GM18951 (cell line): ENCODE results near the gene RBFA.
"Not testable (repeated sequence)": the region's sequence is repeated elsewhere in the genome, so short reads cannot be mapped to it uniquely, and the experiment has no call there.

ENCODE experiments used
- POLR2A ChIP-seq: IDR thresholded peaks from 4 replicates; pipeline ENCODE4 v1.6.1; 2011; ENCODE audit warnings: mild to moderate bottlenecking; ENCODE audit not compliant: insufficient read length, insufficient read depth; ENCODE audit errors: extremely low read depth
- in situ Hi-C: fragments of 300-500 bp; cut with MboI; formaldehyde crosslinking; loops from one replicate; pipeline ENCODE4 v1.12.0; 2022; ENCODE audit warnings: low sequenced_read_pairs, mixed read lengths, inconsistent platforms; ENCODE audit not compliant: unreplicated experiment

Gene RBFA

DNA sequence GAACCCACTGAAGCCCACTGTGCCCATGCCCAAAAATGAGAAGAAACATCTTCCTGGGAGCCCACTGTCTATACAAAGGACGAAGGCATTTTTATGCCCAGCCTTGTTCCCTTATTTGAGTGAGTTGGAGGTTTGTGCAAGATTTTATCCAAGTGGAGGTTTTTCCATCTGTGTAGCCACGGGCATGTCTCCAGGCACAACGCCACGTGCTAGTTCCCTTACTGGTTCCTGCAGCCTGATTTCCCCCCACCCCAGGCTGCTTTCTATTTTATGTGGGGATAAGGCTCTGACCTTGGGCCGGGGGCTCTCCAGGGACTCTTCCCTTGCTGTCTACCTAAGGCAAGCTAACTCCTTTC is 23.7 kb upstream of the RBFA start:
- TF ChIP-seq POLR2A: no peak
- in situ Hi-C loops: no loop called here

DNA sequence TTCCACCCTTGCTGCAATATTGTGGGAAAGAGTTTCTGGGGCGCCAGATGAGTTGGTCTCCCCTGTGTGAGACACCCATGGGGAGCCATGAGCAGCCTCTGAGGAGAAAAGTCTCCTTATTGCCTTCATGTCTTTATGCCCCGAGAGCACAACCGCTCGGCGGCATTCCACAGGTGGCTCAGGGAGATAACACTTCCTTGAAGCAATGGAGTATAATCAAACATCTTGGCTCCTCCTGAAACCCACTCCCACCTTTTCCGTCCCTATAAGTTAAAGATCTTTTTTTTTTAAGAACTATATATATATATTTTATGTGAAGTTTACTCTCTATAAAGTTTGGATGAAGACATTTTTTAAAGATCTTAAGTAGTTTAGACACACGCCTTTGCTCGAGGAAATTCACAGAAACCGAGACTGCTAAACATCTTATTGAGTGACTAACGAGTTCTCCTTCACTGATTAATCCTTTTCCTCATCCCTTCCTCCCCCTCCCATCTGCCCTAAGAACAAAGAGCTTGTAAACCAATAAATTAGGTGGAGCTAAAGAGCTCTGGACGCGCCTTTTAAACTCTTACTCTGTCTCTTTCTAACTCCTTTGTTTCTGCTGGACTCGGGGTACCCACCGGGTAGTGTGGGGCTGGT is 22.6 kb upstream of the RBFA start:
- in situ Hi-C loops: not testable (repeated sequence)

DNA sequence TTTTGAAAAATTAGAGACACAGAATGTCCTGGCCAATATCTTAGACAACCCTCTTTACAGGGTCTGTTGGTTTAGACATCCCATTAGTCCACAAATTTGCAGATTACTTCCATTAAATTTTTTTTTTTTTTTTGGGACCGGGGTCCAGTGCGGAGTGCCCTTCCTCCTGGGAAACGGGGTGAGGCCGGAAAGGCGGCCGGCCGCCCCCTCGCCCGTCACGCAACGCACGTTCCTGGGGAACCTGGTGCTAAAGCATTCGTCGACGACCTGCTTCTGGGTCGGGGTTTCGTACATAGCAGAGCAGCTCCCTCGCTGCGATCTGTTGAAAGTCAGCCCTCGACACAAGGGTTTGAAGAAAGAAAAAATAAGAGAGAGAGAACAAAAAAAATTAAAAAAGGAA is 21.5 kb upstream of the RBFA start:
- TF ChIP-seq POLR2A: no peak
- in situ Hi-C loops: no loop called here

DNA sequence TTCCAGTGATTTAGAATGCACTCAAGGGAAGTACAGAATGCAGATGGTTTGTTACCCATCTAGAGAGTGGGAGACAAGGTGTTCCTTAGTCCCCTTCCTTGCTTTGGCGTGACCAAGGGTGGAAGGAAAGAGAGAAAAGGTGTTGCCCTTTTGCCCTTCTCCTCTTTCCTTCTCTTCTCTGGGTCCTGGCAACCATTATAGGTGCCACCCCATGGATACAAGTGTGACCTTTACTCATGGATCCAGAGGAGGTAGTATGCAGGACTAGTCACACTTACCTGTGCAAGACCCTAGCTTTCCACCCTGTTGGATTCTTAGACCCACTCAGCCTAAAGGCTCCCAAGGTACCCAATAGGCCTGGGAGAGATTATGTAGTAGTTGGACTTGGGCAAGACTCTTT is 11.6 kb upstream of the RBFA start:
- no peak for TF ChIP-seq POLR2A
- in situ Hi-C loops: no loop called here

DNA sequence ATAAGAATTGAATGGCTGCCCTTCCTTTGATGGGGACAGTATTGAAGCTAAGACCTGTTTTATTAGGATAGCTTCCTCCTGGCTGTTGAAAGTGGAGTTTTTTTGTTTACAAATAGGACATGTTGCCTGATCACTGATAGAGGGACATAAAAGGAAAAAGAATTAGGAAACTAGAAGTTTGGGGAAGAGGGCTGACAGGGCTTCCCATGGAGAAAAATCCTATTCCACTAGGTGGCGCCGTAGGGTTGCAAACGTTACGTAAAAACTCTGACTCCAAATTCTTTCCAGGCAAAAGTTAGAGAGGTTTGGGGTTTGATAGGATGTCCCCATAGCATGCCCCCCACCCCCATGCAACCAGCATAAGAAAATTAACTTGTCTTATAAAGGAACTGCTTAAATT is 11.1 kb upstream of the RBFA start:
- in situ Hi-C loops: no loop called here
- TF ChIP-seq POLR2A: no peak

DNA sequence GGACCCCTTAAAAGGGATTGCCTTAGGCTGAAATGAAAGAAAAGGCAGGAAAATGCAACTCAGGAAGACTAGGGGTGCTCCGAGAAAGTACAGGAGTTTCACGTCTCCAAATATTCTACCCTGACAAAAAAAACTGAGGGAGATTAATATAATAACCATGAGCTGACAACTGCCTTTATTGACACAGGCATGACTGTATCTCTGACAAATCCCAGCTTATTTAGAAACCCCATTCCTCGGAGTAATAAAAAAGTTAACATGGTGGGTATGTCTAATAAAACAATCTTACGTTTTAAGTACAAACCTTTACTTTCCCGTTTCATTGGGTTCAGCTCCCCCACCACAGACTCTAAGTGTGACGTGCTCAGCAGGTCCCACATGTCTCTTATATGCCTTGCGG is 7.9 kb upstream of the RBFA start:
- in situ Hi-C loops: no loop called here
- no peak for TF ChIP-seq POLR2A

DNA sequence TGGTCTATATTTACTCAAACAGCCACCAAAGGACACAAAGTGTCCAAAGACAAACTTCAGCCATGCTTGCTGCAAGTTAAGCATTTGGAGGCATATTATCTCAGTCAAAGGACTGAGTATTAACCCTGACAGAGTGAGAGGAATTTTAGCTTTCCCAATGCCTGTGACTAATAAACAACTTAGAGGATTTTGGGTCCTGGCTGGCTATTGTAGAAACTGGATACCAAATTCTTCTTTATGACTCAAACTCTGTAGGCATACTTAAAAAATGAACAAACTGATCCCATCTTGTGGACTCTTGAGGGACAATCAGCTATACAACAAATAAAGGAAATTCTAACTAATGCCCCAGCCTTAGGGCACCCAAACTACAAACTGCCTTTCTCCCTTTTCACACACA is 6.5 kb upstream of the RBFA start:
- in situ Hi-C loops: not testable (repeated sequence)

DNA sequence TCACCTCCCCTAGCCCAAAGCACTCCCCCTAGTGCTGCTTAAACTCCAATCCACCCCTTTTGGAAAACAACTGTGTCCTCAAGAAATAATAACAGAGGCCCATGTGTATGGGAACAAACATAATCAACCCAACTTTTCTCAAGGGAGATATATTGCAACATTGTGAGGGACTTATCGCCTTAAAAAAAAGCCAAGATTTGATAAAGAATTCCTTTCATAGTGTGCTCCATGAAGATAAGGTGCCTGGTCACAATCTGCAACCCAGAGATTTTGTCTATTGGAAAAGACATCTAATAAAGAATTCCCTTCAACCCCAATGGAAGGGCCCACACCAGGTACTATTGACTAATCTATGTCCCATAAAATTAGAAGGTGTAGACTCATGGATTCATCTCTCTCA is 4.5 kb upstream of the RBFA start:
- in situ Hi-C loops: no loop called here
- TF ChIP-seq POLR2A: no peak

DNA sequence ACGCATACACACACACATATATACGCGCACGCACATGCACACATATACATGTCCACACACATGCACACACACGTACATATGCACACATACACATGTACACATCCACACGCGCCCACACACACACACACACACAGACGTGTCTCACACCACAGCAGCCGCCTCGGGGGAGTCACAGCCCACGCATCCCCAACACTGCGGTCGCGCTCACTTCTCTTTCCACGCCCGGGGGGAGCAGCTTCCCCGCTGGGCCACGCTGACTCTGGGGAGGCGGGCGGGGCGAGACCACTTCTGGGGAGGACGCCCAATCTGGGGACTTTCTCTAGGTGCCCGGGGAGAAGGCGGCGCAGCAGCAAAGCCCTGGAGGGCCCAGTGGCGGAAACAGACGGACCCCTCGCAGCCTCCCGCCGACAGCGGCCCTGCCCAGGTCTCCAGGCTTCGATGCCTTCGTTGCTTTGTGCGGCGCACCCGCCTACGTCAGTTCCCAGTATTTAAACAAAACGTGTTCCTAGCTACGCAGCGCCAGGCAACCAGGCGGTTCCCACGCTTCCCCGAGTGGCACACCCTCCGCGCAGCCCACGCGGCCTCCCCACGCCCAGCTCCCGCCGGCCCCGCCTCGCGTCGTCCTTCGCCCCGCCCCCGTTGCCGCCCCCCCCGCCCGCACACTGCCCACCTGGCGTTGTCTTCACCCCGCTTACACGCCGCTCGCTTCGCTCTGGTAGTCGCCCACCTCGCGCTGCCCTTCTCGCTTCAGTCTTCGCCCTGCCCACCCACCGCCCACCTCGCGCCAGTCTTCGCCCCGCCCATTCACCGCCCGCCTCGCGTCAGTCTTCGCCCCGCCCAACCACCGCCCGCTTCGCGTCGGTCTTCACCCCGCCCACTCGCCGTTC is 810 bp upstream of the RBFA start:
- in situ Hi-C loops: no loop called here
- TF ChIP-seq POLR2A: peak; percentile 48

DNA sequence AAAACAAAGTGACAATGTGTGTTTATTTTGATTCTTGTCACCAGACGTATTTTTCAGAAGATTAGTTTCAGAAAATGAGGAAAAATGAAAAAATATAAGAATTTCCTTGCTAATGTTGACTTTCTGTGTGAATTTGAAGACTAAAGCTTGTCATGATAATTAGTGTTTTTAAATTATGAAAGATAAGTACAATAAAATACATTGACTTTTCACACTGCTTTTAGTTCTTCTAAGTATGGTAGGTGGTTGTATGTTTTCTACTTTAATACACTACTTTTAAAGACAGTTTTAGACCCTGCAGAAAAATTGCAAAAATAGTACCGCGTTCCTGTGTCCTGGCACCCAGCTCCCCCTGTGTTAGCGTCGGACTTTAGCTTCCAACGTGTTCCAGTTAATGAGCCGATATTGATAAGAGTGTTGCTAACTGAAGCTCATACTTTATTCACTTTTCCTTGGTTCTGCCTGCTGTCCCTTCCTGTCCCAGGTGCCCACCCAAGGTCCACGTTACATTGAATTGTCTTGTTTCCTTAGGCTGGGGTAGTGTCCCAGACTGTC is 695 bp downstream of the RBFA start:
- no peak for TF ChIP-seq POLR2A
- in situ Hi-C loops: no loop called here

DNA sequence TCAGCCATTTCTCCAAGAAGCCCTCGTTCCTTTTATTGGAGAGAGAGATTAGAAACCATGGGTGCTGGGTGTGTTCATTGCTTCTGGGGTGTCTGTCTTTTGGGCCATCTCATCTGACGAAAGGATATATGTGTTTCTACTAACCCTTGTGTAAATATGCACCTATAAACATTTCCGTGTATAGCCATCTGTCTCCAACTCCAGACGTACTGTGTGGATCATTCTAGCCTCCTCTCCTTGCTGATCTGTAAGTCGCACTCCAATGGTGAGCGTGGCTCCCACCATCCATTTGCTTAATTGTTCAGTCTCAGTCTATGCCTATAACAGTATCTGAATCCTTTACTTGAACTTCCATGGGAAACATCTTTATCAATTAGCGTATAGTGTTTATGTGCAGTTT is 1.8 kb downstream of the RBFA start:
- no peak for TF ChIP-seq POLR2A
- in situ Hi-C loops: no loop called here

DNA sequence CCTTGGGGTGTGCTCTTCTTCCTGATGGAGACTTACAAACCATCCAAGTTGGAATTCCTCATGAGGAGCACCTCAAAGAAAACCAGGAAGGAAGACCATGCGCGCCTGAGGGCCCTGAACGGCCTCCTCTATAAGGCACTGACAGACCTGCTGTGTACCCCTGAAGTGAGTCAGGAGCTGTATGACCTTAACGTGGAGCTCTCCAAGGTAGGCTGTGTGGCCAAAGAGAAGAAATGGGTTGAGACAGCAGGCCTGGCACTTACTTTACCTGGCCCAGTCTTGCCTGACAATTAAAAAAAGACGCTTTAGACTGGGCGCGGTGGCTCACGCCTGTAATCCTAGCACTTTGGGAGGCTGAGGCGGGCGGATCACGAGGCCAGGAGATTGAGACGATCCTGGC is 3.1 kb downstream of the RBFA start:
- in situ Hi-C loops: no loop called here
- no peak for TF ChIP-seq POLR2A

DNA sequence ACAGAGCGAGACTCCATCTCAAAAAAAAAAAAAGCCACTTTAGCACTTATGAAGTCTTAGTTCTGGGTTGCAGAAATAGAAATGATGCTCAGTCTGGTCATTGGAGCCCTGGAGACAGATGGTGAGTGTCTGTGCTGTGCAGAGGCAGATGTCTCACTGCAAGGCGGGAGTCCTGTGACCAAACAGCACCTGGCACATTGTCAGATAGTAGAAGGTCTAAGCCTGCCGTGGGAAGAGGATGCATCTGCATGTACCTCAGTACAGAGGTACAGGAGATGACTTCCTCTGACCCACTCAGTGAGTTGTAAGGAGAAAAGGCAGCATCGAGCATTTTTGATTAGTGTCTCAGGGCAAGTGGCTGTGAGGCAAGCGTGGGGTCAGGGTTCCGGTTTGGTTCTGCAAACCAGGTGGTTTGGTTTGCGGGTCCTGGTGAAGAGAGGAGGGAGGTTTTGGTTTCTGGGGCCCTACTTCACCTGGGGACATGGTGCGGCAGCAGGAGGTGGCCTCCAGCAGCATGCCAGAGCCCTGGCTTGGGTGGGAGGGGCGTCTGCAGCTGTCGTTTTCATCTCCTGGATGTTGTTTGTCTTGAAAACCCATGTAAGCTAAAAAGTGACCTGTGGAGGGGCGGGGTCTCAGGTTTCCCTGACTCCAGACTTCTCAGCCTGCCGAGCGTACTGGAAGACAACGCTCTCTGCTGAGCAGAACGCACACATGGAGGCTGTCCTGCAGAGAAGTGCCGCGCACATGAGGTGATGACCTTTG is 3.8 kb downstream of the RBFA start:
- in situ Hi-C loops: no loop called here
- no peak for TF ChIP-seq POLR2A

DNA sequence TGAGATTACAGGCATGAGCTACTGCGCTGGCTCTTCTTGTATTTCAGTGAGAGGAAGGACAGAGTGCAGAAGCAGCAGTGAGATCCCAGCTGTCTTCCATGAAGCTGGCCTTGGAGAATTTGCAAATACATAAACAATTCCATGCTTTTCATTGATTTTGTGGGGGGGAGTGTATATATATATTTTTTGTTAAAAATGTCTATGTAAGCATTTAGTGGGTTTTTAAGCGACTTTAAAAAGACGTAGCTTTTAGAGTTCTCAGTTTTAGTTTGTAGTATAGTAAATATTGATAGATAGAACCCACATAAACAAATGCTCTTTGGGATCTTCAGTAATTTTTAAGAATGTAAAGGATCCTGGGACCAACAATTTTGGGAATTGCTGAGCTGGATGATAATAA is 6.3 kb downstream of the RBFA start:
- TF ChIP-seq POLR2A: no peak
- in situ Hi-C loops: no loop called here
